H54 (cell line): ENCODE results near the gene ATP12A.
"Not testable (repeated sequence)": the region's sequence is repeated elsewhere in the genome, so short reads cannot be mapped to it uniquely, and the experiment has no call there.

Source experiments
- DNase-seq: peaks from one replicate; pipeline ENCODE4 v3.0.0; 2011; ENCODE audit warnings: low spot score, mixed read lengths; ENCODE audit not compliant: insufficient read length
- FAIRE-seq: peaks from 3 replicates; lab custom pipeline; 2011; peaks lifted over from hg19 to GRCh38; lab: Jason Lieb, UNC
- POLR2A ChIP-seq: IDR thresholded peaks from 2 replicates; pipeline ENCODE4 v1.6.1; 2011; ENCODE audit warnings: low read depth, mild to moderate bottlenecking, low read length

Gene ATP12A

GRCh38 chr13:24718192-24718965 is 38.2 kb downstream of the ATP12A start:
- TF ChIP-seq POLR2A, result no peak
- no peak for FAIRE-seq

GRCh38 chr13:24719139-24719538 is 38.9 kb downstream of the ATP12A start:
- no peak for TF ChIP-seq POLR2A
- no peak for FAIRE-seq
- DNase-seq, result no peak

More at GRCh38 chr13:24718192-24718965, 38.2 kb downstream of the ATP12A start:
- DNase-seq, result no peak

GRCh38 chr13:24723206-24723605 is 43.0 kb downstream of the ATP12A start:
- DNase-seq, result no peak
- TF ChIP-seq POLR2A, result no peak
- no peak for FAIRE-seq

- DNase-seq (no peak), FAIRE-seq (no peak)
- TF ChIP-seq POLR2A, result no peak
Observed at GRCh38 chr13:24724714-24725113, 44.5 kb downstream of the ATP12A start.

GRCh38 chr13:24725379-24725778 is 45.2 kb downstream of the ATP12A start:
- FAIRE-seq (no peak), DNase-seq (no peak)
- TF ChIP-seq POLR2A, result no peak

- no peak for TF ChIP-seq POLR2A
- FAIRE-seq (no peak), DNase-seq (peak; percentile 51)
Observed at GRCh38 chr13:24727731-24728601, 47.8 kb downstream of the ATP12A start.

- DNase-seq, FAIRE-seq: not testable (repeated sequence)
Observed at GRCh38 chr13:24730873-24731567, 50.8 kb downstream of the ATP12A start.

GRCh38 chr13:24734950-24735349 is 54.7 kb downstream of the ATP12A start:
- no peak for DNase-seq
- TF ChIP-seq POLR2A, result no peak
- FAIRE-seq, result no peak

- FAIRE-seq (no peak), DNase-seq (no peak)
- no peak for TF ChIP-seq POLR2A
Observed at GRCh38 chr13:24737042-24737441, 56.8 kb downstream of the ATP12A start.

GRCh38 chr13:24738366-24738847 is 58.2 kb downstream of the ATP12A start:
- no peak for FAIRE-seq
- no peak for TF ChIP-seq POLR2A
- DNase-seq, result no peak

GRCh38 chr13:24740014-24740890 is 60.0 kb downstream of the ATP12A start:
- FAIRE-seq (no peak), DNase-seq (no peak)
- TF ChIP-seq POLR2A, result no peak

GRCh38 chr13:24741016-24741662 is 60.9 kb downstream of the ATP12A start:
- no peak for TF ChIP-seq POLR2A
- no peak for FAIRE-seq
- peak; percentile 21 for DNase-seq

- FAIRE-seq (no peak), DNase-seq (no peak)
- no peak for TF ChIP-seq POLR2A
Observed at GRCh38 chr13:24741791-24742190, 61.6 kb downstream of the ATP12A start.
